LNCAP (cell line): ENCODE results near the gene RALGDS.

Source experiments
- CTCF ChIP-seq: fragments of 450-650 bp; IDR thresholded peaks from 2 replicates; pipeline ENCODE4 v1.5.1; 2017; ENCODE audit warnings: mild to moderate bottlenecking

The RALGDS gene

GRCh38 chr9:133106511-133107244, 14.4 kb downstream of the RALGDS start:
- TF ChIP-seq CTCF = no peak

GRCh38 chr9:133105461-133105770, 15.6 kb downstream of the RALGDS start:
- TF ChIP-seq CTCF = no peak

GRCh38 chr9:133104718-133105460, 16.2 kb downstream of the RALGDS start:
- no peak for TF ChIP-seq CTCF

GRCh38 chr9:133103987-133104505, 17.0 kb downstream of the RALGDS start:
- TF ChIP-seq CTCF = no peak

- peak; percentile 95 for TF ChIP-seq CTCF
Measured at GRCh38 chr9:133103183-133103986, 17.7 kb downstream of the RALGDS start.

GRCh38 chr9:133102190-133103021, 18.6 kb downstream of the RALGDS start:
- TF ChIP-seq CTCF = no peak
